Testis (tissue), 3 donors: ENCODE data around the gene PIGZ. TPM values are rescaled to one million over a fixed set of nuclear protein-coding genes. Genes with fewer than 3 reads are reported as not detected.

Experiments
- DNase-seq: peaks from one replicate; pipeline ENCODE4 v3.0.0-alpha.2; 2019
- H3K27ac ChIP-seq, 2 donors: fragments of 200-600 bp; sonication (generic); one replicate each; pipeline ENCODE4 v1.5.1; 2019
- H3K27me3 ChIP-seq: fragments of 200-600 bp; sonication (generic); one replicate; pipeline ENCODE4 v1.5.1; 2019
- H3K36me3 ChIP-seq: fragments of 200-600 bp; sonication (generic); one replicate; pipeline ENCODE4 v1.5.1; 2017; ENCODE audit warnings: low read depth; ENCODE audit errors: missing control alignments
- H3K4me1 ChIP-seq: fragments of 200-600 bp; sonication (generic); one replicate; pipeline ENCODE4 v1.5.1; 2019
- H3K4me3 ChIP-seq, 2 donors: fragments of 200-600 bp; sonication (generic); one replicate each; pipeline ENCODE4 v1.5.1; 2017 to 2019
- H3K9me3 ChIP-seq: fragments of 200-600 bp; sonication (generic); one replicate; pipeline ENCODE4 v1.5.1; 2017
- POLR2A ChIP-seq: fragments of 450-650 bp; IDR thresholded peaks from one replicate; pipeline ENCODE4 v1.6.1; 2017; ENCODE audit warnings: antibody characterized with exemption, mild to moderate bottlenecking, moderate library complexity
- WGBS, 2 donors: methylation state at CpG; one replicate each; pipeline ENCODE4 v1.1.5; 2018; 5-methylcytosine and 5-hydroxymethylcytosine counted together
- intact Hi-C: fragments of 100-400 bp; cut with DNase I; formaldehyde crosslinking; loops from one replicate; pipeline ENCODE4 v1.15.1; 2023; ENCODE audit warnings: low total_unique reads
- polyA plus RNA-seq: library from polyadenylated mRNA; stranded (reverse); fragments of 350-450 nt; fragmentation: Illumina TruSeq; extraction: RNeasy Lipid Tissue Mini Kit (QIAGEN cat#74804); gene quantifications from one replicate; pipeline ENCODE4 v1.2.3, GENCODE V29; 2014; ENCODE audit warnings: low read depth, low replicate concordance; ENCODE audit not compliant: insufficient read depth
- total RNA-seq, 2 donors: library from RNA; depleted of rRNA; stranded (reverse); fragments of >200 nt; gene quantifications; one replicate each; pipeline ENCODE4 v1.2.3, GENCODE V29; 2016
- TF ChIP-seq, protein P1 (sequence below), 3 experiments: fragments of 450-650 bp in 2 of 3; fragments of 200-600 bp in 1 of 3; sonication (generic) in 1 of 3; IDR thresholded peaks; one replicate each; pipeline ENCODE4 v1.5.1; 2016 to 2019; ENCODE audit warnings: antibody characterized with exemption in 3 of 3, mild to moderate bottlenecking in 2 of 3, moderate library complexity in 1 of 3

Gene PIGZ
- total and polyA plus RNA-seq, 3 donors from 2014 or later: 3.0 to 4.5 (median 3.9) TPM

DNA sequence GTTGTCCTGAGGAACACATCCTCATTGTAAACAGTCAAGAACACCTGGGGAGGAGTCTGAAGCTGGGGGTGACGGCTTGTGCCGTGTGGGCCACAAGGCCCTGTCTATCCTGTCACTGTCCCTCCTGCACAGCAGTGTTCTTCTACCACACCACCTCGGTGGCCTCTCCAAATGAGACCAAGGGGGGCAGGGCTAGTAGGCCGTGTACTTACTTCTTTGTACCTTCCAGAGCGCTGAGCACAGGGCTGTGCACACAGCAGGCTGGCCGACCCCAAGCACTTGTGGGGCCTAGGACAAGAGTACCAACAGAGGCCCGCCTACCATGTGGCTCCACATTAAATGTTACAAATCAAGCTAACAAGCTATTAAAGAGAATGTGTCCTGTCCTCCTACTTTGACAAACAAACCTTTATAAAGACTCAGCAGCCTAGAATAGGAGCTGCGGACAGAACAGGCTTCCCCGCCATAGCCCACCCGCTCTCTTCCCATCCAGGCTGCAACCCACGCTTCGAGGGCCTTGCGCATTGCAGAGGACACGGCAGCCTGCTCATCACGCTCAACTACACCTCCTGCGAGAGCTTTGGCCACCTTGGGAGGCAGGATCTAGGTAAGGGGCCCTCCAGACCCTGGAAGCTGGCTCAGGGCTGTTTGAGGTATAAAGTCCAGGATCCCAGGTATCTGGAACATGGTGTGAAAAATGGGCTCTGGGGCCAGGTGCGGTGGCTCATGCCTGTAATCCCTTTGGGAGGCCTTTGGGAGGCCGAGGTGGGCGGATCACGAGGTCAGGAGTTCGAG lies 30.5 kb upstream of the PIGZ start:
- DNase-seq: no peak
- TF ChIP-seq POLR2A: no peak
- TF ChIP-seq, protein P1, sequence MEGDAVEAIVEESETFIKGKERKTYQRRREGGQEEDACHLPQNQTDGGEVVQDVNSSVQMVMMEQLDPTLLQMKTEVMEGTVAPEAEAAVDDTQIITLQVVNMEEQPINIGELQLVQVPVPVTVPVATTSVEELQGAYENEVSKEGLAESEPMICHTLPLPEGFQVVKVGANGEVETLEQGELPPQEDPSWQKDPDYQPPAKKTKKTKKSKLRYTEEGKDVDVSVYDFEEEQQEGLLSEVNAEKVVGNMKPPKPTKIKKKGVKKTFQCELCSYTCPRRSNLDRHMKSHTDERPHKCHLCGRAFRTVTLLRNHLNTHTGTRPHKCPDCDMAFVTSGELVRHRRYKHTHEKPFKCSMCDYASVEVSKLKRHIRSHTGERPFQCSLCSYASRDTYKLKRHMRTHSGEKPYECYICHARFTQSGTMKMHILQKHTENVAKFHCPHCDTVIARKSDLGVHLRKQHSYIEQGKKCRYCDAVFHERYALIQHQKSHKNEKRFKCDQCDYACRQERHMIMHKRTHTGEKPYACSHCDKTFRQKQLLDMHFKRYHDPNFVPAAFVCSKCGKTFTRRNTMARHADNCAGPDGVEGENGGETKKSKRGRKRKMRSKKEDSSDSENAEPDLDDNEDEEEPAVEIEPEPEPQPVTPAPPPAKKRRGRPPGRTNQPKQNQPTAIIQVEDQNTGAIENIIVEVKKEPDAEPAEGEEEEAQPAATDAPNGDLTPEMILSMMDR (IDR thresholded peaks at IDR 0.05): no peak
- Histone ChIP-seq H3K36me3 (no peaks in the 10 kb centered on the region), H3K4me1 (peaks cover 4% of the 10 kb centered on the region), H3K9me3 (no peaks in the 10 kb centered on the region), H3K4me3 (no peak overlapping the region), H3K27me3 (no peaks in the 10 kb centered on the region), H3K27ac (no peak overlapping the region)
- intact Hi-C loops: no loop called here
- WGBS, 2 donors: 87 to 89% methylated on average over 21 of the region's 21 CpGs

- Histone ChIP-seq H3K36me3 (no peaks in the 10 kb centered on the region), H3K27ac (no peak overlapping the region), H3K4me3 (no peak overlapping the region), H3K9me3 (no peaks in the 10 kb centered on the region), H3K4me1 (no peaks in the 10 kb centered on the region), H3K27me3 (no peaks in the 10 kb centered on the region)
- no peak for DNase-seq
- WGBS, 2 donors: 88 to 93% methylated on average over 10 to 15 of the region's 15 CpGs
- TF ChIP-seq POLR2A: no peak
- TF ChIP-seq, protein P1 (IDR thresholded peaks at IDR 0.05): no peak
- intact Hi-C loops: no loop called here
Measured at GRCh38 chr3:196997311-196997710, 28.7 kb upstream of the PIGZ start.

- Histone ChIP-seq H3K36me3 (no peaks in the 10 kb centered on the region), H3K4me3 (no peak overlapping the region), H3K9me3 (no peaks in the 10 kb centered on the region), H3K27ac (no peak overlapping the region), H3K4me1 (no peaks in the 10 kb centered on the region), H3K27me3 (no peaks in the 10 kb centered on the region)
- no peak for DNase-seq
- intact Hi-C loops: no loop called here
- no peak for TF ChIP-seq POLR2A
- TF ChIP-seq, protein P1 (IDR thresholded peaks at IDR 0.05): no peak
- 85 to 87% methylated on average over 12 to 17 of the region's 17 CpGs for WGBS, 2 donors
Measured at GRCh38 chr3:196996454-196997265, 28.0 kb upstream of the PIGZ start.

- H3K27ac ChIP-seq: no peak overlapping the region
- intact Hi-C loops: no loop called here
- H3K27me3 ChIP-seq: no peaks in the 10 kb centered on the region
- no peaks in the 10 kb centered on the region for H3K4me1 ChIP-seq
- no peak overlapping the region for H3K4me3 ChIP-seq
- no peak for DNase-seq
- H3K9me3 ChIP-seq: no peaks in the 10 kb centered on the region
- no peaks in the 10 kb centered on the region for H3K36me3 ChIP-seq
- WGBS, 2 donors: 67 to 71% methylated on average over 11 to 14 of the region's 14 CpGs
- no peak for TF ChIP-seq POLR2A
- TF ChIP-seq, protein P1 (IDR thresholded peaks at IDR 0.05): no peak
Measured at GRCh38 chr3:196995646-196996355, 27.2 kb upstream of the PIGZ start.
